Keratinocyte (primary cell): ENCODE measurements around the gene OR5AS1. TPM values are rescaled to one million over a fixed set of nuclear protein-coding genes. Genes with fewer than 3 reads are reported as not detected.

ENCODE experiments used
- DNase-seq: peaks from one replicate; pipeline ENCODE4 v3.0.0-alpha.2; 2011; ENCODE audit warnings: low read depth, missing footprints, low spot score
- FAIRE-seq: peaks from 2 replicates; lab custom pipeline; 2011; peaks lifted over from hg19 to GRCh38; lab: Jason Lieb, UNC
- H2AFZ ChIP-seq: 2 replicates; pipeline ENCODE4 v1.6.0; 2012; ENCODE audit warnings: low read length, control low read depth, inconsistent platforms; ENCODE audit not compliant: control insufficient read depth
- H3K27ac ChIP-seq: 2 replicates; pipeline ENCODE4 v1.5.1; 2011; ENCODE audit warnings: low read length; ENCODE audit not compliant: control insufficient read depth, insufficient read depth
- H3K27me3 ChIP-seq: 3 replicates; pipeline ENCODE4 v1.6.0; 2011; ENCODE audit warnings: low read length; ENCODE audit not compliant: control insufficient read depth, insufficient read depth; ENCODE audit errors: extremely low read depth
- H3K36me3 ChIP-seq, 2 experiments: 2 replicates in 1 of 2; 3 replicates in 1 of 2; pipeline ENCODE4 v1.5.1; 2011; ENCODE audit warnings: low read length in 2 of 2, mild to moderate bottlenecking in 1 of 2; ENCODE audit not compliant: control insufficient read depth in 2 of 2, insufficient read depth in 2 of 2; ENCODE audit errors: extremely low read depth in 1 of 2
- H3K4me1 ChIP-seq: 3 replicates; pipeline ENCODE4 v1.5.1; 2011; ENCODE audit warnings: low read length; ENCODE audit not compliant: control insufficient read depth, insufficient read depth; ENCODE audit errors: extremely low read depth
- H3K4me2 ChIP-seq: 3 replicates; pipeline ENCODE4 v1.6.0; 2011; ENCODE audit warnings: low read depth, low read length; ENCODE audit not compliant: control insufficient read depth, insufficient read depth; ENCODE audit errors: extremely low read depth
- H3K4me3 ChIP-seq, 3 experiments: fragments of 200-600 bp in 1 of 3; sonication (generic) in 1 of 3; 2 replicates in 2 of 3; 3 replicates in 1 of 3; pipeline ENCODE4 v1.5.1; 2011 to 2016; ENCODE audit warnings: low read length in 3 of 3, mild to moderate bottlenecking in 3 of 3, control low read depth in 2 of 3, inconsistent platforms in 1 of 3, low read depth in 1 of 3, mixed read lengths in 1 of 3, mixed run types in 1 of 3, moderate library complexity in 1 of 3; ENCODE audit not compliant: control insufficient read depth in 2 of 3, insufficient read depth in 2 of 3; ENCODE audit errors: extremely low read depth in 1 of 3
- H3K79me2 ChIP-seq: 2 replicates; pipeline ENCODE4 v1.6.0; 2012; ENCODE audit warnings: low read length; ENCODE audit not compliant: control insufficient read depth, insufficient read depth
- H3K9ac ChIP-seq: 3 replicates; pipeline ENCODE4 v1.6.0; 2011; ENCODE audit warnings: low read length; ENCODE audit not compliant: control insufficient read depth, insufficient read depth; ENCODE audit errors: extremely low read depth
- H3K9me1 ChIP-seq: 3 replicates; pipeline ENCODE4 v1.6.0; 2011; ENCODE audit warnings: low read length; ENCODE audit not compliant: control insufficient read depth, insufficient read depth; ENCODE audit errors: extremely low read depth
- H3K9me3 ChIP-seq: 2 replicates; pipeline ENCODE4 v1.5.1; 2012; ENCODE audit warnings: low read depth, low read length; ENCODE audit not compliant: control insufficient read depth
- H4K20me1 ChIP-seq: 3 replicates; pipeline ENCODE4 v1.6.0; 2011; ENCODE audit warnings: low read length; ENCODE audit not compliant: control insufficient read depth, insufficient read depth; ENCODE audit errors: extremely low read depth
- CTCF ChIP-seq, 3 experiments: IDR thresholded peaks in 1 of 3; conservative IDR thresholded peaks in 1 of 3; optimal IDR thresholded peaks in 1 of 3; 2 replicates in 2 of 3; 3 replicates in 1 of 3; pipeline versions ENCODE3 to v1.5.1; 2011; ENCODE audit warnings: low read length in 3 of 3, mild to moderate bottlenecking in 3 of 3, moderate library complexity in 2 of 3, control low read depth in 1 of 3, inconsistent platforms in 1 of 3; ENCODE audit not compliant: insufficient read depth in 2 of 3; ENCODE audit errors: extremely low read depth in 1 of 3
- EZH2 ChIP-seq: IDR thresholded peaks from one replicate; pipeline ENCODE4 v1.6.1; 2012; ENCODE audit warnings: inconsistent platforms, mild to moderate bottlenecking, low read length, moderate library complexity
- dilution Hi-C: fragments of 300-500 bp; cut with MboI; formaldehyde crosslinking; loops from one replicate; pipeline ENCODE4 v1.7.0; 2020; ENCODE audit warnings: low sequenced_read_pairs; ENCODE audit not compliant: extremely low pct_ligation_motif_present
- polyA plus RNA-seq, 5 experiments: library from polyadenylated mRNA; depleted of rRNA in 3 of 5; stranded (reverse) in 3 of 5; stranded (forward) in 1 of 5; unstranded in 1 of 5; fragments of >200 nt; gene quantifications; 1 replicate in 1 of 5; 2 replicates in 3 of 5; 3 replicates in 1 of 5; pipeline versions ENCODE4 v1.2.1 to v1.2.3, GENCODE V29; 2011 to 2012; ENCODE audit warnings: missing spikeins in 2 of 5, low read depth in 1 of 5, low replicate concordance in 1 of 5

Gene OR5AS1
- polyA plus RNA-seq, 1 donor (not counting 4 experiments of a cell fraction or from before 2014, with no cell fraction given), result not detected

DNA sequence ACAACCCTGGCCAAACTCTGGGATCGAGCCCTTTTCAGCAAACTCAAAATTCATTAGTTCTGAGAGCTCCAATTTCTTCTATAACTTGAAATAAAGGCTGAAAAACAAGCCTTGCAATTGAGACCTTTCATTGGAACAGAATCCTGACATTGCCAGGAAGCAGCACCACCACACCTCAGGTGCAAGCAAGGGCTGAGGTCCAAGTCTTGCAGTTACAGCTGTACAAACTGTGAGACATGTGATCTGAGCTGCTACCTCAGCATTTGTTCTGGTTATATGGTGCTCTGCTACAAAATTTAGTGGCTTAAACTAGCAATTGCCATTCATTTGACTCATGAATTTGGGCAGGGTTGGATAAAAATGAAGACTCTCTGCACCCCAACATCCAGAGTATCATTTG, 18.1 kb downstream of the OR5AS1 start:
- Histone ChIP-seq H3K79me2 (no peaks in the 10 kb centered on the region), H2AFZ (no peak overlapping the region), H3K27ac (no peak overlapping the region), H4K20me1 (no peaks in the 10 kb centered on the region), H3K36me3 (no peaks in the 10 kb centered on the region), H3K4me3 (no peak overlapping the region), H3K4me2 (no peak overlapping the region), H3K9me3 (no peaks in the 10 kb centered on the region), H3K9me1 (no peaks in the 10 kb centered on the region), H3K27me3 (no peaks in the 10 kb centered on the region), H3K9ac (no peak overlapping the region), H3K4me1 (no peaks in the 10 kb centered on the region)
- no peak for TF ChIP-seq CTCF (optimal IDR thresholded peaks at IDR 0.05 in 1 of 3, IDR thresholded peaks at IDR 0.05 in 1 of 3, conservative IDR thresholded peaks at IDR 0.05 in 1 of 3; ENCODE audit: extremely low read depth in 1 of 3, insufficient read depth in 2 of 3, low read length in 3 of 3)
- no peak for TF ChIP-seq EZH2
- DNase-seq, result no peak
- no peak for FAIRE-seq
- dilution Hi-C loops, result no loop called here

DNA sequence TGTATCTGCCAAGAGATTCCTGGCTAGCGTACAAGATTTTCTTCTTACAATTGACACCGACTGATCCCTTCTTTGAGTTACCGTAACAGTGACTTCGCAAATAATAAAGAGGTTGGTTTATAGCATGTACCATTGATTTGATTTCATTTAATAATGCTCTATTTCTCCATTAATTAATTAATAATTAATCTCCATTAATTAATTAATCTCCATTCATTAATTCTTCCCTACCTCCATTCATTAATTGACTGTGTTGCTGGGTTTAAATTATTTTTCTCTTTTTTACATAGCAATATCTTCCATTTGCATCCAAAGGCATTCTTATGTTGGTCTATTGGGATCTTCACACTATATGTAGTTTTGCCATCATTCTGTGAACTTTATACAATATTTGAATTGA, 21.0 kb downstream of the OR5AS1 start:
- Histone ChIP-seq H3K36me3 (no peaks in the 10 kb centered on the region), H3K27ac (no peak overlapping the region), H3K4me3 (no peak overlapping the region), H3K9me1 (no peaks in the 10 kb centered on the region), H2AFZ (no peak overlapping the region), H3K9me3 (no peaks in the 10 kb centered on the region), H3K4me1 (no peaks in the 10 kb centered on the region), H3K27me3 (no peaks in the 10 kb centered on the region), H4K20me1 (no peaks in the 10 kb centered on the region), H3K9ac (no peak overlapping the region), H3K4me2 (no peak overlapping the region), H3K79me2 (no peaks in the 10 kb centered on the region)
- dilution Hi-C loops, result no loop called here
- FAIRE-seq (no peak), DNase-seq (no peak)
- no peak for TF ChIP-seq EZH2
- TF ChIP-seq CTCF (optimal IDR thresholded peaks at IDR 0.05 in 1 of 3, IDR thresholded peaks at IDR 0.05 in 1 of 3, conservative IDR thresholded peaks at IDR 0.05 in 1 of 3; ENCODE audit: extremely low read depth in 1 of 3, insufficient read depth in 2 of 3, low read length in 3 of 3), result no peak
